Measurements from ENCODE around the gene ATP13A2. TPM values are rescaled to one million over a fixed set of nuclear protein-coding genes. Genes with fewer than 3 reads are reported as not detected.

Gene ATP13A2
- polyA plus RNA-seq, 12 donors = 11.8 to 36.6 (median 17.3) TPM; not detected in 1

DNA sequence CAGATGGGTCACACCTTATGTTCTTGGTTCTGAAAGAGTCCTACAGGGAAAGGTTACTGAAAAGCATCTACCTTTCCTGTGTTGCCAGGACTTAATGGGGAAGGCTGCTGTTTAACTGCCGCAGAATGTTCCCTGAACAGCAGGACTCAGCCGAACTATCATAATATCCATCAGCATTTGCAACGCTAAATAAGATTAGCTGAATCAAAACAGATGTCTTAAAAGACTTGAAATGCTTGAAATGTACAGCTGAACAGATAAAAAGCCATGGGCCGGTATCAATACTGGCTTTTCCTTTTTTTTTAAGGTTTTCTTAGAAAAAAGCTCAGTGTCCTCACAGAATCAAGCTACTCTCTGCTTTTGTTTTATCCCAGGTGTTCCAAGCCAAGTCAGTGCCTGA, 19.7 kb upstream of the ATP13A2 start:
- DNase-seq = no peak

DNA sequence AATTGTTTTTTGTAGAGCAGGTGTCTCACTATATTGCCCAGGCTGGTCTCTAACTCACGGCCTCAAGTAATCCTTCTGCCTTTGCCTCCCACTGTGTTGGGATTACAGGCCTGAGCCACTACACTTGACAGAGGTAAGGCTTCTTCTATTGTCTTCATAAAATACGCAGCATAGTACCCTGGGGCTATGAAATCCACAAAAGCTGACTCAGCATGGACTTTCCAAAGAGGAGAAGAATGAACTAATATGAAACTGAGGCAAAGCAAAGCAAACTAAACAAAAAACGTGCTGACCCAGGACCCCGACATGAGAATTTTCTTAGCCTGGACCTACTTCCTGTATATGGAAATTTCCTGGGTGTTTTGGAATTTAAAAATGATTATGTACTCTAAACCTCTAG, 18.5 kb upstream of the ATP13A2 start:
- no peak for DNase-seq

DNA sequence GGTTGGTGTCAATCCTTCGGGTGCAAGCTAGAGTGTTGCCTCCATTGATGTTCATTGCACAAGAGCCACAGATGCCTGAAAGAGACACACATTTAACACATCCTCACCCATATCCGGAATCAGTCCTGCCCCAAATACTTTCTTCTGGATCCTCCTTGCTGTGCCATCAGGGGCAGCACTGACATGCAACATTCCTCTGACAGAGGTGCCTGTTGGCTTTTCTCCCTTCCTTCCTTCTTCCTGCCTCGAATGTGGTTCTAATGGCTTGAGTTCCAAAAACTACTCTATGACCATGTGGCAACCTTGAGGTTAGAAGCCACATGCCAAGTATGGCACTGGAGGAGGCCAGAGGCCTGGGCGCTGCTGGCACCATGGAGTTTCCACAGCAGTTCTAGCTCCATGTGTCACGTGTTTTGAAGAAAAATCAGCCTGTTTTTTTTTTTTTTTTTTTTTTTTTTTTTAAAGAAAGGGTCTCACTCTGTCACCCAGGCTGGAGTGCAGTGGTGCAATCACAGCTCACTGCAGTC, 17.0 kb upstream of the ATP13A2 start:
- DNase-seq = no peak

DNA sequence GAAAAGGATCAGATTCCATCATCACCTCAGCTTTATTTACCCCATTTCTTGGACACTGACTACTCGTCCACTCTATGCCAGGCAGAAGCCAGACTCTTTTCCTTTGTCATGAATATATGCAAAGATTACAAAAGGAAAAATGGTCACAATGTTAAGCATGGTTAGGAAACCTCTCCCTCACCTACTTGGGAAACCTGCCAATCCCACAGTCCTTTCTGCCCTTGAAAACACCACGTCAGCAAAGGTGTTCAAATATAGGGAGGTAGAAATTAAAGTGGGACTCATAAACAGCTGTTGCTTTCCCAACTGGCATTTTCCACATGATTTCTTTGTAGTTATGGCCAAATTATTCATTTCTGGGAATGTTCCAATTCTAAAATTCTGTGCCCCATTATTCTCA, 16.2 kb upstream of the ATP13A2 start:
- DNase-seq = no peak

DNA sequence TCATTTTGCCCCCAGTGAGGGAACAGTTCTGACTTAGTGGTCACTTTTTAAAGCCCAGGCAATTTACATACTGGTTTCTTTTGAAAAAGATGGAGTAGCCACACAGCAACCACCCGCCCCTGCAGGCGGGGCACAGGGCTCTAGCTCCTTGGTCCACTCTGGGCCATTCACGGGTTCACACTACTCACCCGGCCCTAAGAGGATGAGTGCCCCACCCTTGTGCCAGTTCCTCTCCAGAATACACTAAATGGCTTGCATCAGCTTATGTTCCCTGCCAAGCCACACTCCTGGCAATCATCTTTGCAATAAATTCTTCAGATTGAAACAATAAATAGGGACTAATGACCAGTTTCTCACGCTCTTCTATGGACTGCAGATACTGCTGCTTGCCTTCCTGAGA, 15.7 kb upstream of the ATP13A2 start:
- DNase-seq = no peak

DNA sequence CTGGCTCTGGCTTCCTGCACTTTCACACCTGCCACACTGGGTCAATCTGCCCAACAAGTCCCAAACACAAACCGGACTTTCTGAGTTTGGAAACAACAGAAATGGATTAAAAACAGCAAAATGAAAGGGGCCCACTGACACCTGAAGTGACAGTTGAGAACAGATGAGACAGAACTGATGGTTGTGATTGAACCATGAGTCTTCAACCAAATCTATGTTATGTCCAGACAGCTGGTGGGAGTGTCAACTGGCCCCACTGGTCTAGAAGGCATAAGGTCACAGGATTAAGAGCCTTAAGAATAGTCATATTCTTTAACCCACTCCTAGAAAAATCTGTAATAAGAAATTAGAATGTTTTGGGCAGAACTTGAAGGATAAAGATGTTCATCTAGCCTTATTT, 13.0 kb upstream of the ATP13A2 start:
- DNase-seq = no peak

DNA sequence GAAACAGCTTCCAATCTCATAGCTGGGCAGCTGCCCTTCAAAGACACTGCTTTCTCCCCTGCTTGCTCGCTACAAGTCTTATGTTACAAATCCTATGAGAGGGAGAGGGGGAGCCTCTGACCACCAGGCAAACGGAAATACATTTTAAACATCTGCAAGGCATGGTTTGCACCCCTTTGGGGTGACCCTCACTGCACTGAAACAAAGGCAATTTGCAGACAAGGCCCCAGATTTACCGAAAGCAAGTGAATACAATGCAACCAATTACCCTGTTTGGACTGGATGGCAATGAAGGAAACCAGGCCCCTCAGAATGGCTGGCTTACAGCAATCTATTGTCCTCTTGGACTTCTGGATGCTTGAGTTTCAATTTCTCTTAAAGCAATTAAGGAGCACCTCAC, 11.8 kb upstream of the ATP13A2 start:
- no peak for DNase-seq

DNA sequence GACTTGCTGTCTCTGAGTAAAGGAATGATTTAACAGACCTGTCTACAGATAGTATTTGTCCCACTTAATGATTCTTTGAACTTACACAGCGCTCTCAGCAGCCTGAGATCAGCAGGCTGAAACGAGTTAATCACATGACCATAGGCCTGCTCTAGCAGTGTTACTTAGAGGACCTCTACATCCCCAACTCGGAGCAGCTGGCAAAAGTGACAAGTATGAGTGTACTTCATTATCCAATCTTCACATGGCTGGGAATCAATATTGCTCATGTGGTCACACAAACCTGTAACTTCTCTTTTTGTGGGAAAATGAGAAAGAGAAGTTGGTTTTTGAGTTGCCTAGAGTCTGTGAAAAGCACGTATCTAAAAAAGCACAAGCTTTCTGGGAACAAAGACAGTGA, 11.4 kb upstream of the ATP13A2 start:
- no peak for DNase-seq

DNA sequence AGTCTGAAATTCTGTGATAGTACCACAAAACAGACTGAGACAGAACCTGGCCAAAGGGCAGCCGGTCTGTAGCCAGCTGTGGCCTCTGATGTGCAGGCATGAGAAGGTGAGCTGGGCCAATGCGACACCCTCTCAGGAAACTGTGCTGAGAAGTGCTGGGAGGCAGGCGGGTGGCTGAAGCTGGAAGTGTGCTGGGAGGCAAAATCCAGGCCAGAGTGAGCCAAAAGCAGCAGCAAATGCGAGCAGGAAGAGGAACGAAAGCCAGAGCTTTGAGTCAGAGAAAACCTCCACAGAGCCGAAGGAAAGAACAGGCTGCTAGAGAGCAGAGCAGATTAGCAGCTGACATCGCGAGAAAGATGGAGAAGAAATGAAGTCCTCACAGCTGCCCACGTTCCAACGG, 10.2 kb upstream of the ATP13A2 start:
- no peak for DNase-seq

DNA sequence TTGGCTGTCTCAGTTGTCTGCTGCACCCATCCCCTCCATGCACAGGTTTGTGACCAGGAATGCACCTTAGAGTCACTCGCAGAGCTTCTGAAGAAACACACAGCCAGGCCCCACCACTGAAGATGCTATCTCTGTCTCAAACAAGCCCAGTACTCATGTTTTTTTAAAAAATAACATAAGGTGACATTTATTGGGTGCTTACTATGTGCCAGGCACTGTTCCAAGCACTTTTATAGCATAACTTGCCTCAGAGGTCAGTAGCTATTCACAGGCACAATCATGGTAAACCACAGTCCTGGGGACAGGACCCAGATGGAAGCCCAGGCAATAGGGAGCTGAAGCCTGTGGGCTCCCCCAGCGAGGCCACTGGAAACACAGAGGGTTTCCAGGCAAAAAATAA, 8.8 kb upstream of the ATP13A2 start:
- DNase-seq = no peak

DNA sequence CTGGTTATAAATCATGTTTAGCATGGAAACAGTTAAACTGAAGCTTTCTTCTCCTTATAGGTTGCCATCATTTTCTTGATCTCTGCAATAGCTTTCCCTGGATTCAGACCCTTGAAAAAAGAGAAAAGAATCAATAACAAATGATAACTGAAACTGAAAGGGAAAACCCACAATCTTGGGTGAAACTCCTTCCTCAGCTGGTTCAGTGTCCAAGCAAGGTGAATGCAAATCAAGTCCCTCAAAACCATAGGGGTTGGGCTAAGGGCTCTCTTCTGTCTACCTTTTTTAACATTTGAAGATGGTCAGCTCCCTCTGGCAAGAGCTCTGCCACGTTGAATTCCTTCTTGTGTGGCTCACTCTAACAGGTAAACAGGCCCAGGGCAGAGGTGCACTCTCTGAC, 7.1 kb upstream of the ATP13A2 start:
- no peak for DNase-seq

DNA sequence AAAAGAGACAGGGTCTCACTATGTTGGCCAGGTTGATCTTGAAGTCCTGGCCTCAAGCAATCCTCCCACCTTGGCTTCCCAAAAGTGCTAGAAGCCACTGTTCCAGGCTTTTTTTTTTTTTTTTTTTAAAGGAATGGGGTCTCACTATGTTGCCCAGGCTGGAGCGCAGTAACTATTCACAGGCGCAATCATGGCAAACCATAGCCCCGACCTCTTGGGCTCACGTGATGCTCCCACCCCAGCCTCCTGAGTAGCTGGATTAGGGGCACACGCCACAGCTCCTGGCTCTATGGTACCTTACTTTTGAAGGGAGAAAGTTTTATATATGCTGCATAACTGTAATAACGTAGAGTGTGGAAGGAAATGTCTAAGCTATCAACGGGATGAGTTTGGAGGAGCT, 5.7 kb upstream of the ATP13A2 start:
- no peak for DNase-seq

DNA sequence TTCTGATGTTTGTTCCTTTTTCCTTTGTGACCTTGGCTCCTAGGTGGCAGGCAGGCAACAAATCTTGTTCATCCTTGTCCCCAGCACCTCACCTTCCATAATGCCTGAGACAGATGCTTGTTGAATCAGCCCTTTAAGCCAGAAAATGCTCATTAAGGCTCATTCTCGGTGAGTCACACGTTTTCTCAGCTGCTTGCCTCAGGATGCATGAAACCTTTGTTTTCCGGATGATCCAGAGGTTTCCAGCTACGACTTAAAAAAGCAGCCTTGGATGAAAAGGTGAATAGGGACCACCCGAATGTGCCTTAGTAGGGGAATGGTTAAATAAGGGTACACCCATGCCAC, 4.6 kb upstream of the ATP13A2 start:
- DNase-seq = no peak

DNA sequence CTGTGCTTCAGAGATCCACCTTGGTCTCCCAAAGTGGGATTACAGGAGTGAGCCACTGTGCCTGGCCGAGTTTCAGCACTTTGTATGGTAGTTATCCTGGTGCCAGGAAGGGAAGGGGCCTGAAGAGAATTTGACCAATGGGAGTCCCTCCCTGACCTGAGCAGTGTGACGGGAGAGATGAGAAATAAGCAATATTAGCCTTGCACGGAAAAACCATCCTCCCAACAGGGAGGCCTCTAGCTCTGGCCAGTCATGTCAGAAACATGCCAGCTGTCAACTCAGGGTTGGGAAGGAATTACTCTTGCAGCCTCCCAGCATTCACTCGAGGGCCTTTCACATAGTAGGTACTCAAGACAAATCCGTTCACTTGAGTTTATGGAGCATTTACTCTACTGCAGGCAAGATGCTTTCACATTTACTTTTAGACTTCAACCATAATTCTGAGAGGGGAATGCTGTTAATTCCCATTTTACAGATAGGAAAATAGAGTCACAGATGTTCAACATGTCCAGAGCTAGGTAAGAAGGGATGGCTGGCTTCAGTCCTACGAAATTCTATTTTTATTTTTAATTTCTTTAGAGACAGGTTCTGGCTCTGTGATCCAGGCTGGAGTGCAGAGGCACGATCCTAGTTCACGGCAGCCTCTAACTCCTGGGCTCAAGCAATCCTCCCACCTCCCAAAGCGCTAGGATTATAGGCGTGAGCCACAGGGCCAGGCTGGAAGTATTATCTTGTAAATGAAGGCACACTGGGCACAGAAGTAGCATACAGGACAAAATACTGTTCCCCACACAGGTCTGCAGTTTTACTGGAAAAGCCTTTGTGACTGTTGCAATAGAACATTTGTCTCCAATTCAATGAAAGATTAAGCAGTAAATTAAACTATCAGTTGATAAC, 3.2 kb upstream of the ATP13A2 start:
- no peak for DNase-seq

DNA sequence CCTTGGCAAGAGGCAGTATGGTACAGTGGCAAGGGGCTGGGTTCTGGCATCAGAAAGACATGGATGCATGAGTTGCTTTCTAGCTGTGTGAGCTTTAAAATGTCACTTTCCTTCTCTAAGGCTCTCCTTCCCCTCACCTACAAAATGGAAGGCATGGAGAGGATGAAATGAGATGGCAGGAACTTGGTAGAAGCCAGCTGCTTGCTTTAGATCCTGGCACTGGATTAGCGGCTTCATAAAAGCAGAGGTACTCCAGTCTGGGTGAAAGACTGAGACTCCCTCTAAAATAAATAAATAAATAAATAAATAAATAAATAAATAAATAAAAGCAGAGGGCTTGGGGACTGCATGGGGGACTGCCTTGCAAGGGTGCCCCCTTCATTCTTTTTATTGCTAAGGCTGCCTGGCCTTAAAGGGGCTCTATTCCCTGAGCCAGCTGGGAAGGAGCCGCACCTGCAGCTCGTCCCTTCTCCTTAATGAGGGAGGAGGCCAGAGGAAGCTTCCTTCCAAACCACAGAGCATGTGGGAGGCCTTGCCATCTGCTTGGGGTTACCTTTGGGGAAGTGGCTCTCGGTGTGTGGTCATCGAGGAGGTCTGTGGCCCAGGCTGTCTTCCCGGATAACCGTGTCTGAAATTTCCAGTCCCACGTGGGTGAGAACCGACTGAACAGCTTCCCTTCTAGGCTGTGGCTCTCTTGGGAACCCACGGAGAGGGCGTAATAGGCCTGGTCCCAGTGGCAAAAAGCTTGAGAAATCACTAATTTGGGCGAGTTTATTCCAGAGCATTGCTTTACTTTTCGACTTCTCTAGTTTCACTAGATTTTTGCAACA, 2.0 kb upstream of the ATP13A2 start:
- no peak for DNase-seq

DNA sequence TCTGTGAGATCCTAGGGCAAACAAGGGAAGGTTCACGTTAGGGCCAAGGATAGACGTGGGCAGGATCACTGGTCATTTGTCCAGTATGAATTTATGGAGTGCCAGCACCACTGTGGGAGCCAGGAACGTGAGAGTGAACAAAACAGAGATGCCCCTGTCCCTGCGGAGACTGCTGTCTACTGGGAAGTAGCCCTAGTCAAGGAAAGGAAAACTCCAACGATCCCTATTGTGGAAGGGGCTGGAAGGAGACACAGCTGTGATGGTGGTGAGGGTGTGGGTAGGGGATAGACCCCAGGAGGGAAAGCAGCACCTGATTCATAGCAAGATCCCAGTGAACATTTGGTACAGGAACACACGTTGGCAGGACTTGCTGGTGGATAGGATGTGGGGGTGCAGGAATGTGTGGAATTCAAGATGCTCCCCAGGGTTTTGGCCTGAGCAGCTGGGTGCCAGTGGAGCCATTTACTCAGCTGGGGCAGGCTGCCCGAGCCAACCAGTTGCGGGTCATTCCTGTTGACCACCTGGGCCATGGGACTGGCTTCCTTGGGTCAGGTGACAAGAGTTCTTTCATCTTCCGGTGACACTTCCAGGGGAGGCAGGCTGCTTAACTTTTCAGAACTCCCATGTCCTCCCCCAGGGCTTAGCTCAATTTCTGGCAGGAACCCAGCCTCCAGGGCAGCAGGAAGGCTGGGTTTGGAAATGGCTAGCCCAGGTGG, 1.2 kb upstream of the ATP13A2 start:
- DNase-seq = no peak

DNA sequence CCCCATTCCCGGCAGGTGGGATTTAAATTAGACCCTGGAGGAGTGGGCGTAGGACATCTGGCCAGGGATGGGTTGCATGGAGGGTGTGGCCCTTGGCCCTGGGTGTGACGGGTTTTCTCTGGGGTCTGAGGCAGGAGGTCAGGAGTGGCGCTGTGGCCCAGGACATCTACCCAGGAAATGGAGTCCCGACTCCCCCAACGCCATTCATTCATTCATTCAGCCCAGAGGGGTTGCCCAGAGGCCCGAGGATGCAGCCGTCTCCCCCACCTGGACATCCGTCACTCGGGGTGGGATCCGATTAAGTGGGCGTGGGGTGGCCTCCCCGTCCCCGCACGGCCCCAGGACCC, 663 bp downstream of the ATP13A2 start:
- DNase-seq = no peak

DNA sequence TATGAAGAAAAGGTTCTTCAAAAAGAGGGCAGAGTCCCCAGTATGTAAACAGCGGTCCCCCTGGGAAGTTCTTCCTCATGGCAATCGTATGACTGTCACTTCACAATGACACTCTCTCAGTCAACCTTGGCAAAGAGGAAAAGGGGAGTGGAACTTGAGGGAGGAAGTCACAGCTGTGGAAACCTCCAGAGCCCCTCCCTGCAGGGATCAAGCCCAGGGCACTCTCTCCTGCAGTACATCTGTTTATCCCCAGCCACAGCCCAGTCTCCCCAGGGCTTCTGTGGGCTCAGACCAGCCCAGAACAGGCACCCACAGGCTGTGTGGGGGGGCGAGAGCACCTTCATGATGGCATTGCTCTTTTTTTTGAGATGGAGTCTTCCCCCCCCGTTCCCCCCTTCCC, 2.0 kb downstream of the ATP13A2 start:
- DNase-seq = no peak

DNA sequence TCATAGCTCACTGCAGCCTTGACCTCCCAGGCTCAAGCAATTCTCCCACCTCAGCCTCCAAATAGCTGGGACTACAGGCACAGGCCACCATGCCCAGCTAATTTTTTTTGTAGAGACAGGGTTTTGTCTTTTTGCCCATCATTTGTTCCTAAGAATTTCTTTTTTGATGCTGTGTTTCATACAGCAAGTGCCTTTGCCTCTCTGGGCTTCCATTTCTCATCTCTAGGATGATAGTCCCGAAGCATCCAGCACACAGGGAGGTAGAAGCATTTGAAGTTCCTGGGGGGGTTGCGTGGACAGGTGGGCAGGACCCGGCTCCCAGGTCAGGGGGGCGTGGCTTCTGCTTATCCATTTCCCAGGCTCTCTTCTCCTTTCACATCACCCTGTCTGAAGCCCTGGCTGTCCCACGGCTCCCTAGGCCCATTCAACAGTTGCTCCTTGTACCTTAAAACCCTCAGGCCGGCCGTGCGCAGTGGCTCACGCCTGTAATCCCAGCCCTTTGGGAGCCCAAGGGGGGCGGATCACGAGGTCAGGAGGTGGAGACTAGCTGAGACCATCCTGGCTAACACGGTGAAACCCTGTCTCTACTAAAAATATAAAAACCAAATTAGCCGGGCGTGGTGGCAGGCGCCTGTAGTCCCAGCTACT, 3.4 kb downstream of the ATP13A2 start:
- no peak for DNase-seq

DNA sequence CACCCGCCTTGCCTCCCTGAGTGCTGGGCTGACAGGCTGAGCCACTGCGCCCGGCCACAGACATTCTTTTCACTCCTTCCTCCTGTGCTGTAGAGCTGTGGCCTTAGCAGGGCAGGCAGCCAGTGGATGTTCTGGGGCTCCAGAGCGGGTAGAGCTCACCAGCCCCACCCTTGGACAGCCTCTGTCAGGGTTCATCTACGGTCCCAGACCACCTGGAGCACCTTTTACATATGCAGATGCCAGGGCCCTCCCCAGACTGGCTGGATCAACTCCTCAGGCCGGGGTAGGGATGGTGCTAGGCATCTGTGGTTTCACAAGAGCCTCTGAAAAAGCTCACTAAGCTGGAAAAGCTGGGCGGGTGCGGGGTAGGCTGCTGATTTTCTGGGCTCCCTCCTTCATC, 4.6 kb downstream of the ATP13A2 start:
- no peak for DNase-seq

DNA sequence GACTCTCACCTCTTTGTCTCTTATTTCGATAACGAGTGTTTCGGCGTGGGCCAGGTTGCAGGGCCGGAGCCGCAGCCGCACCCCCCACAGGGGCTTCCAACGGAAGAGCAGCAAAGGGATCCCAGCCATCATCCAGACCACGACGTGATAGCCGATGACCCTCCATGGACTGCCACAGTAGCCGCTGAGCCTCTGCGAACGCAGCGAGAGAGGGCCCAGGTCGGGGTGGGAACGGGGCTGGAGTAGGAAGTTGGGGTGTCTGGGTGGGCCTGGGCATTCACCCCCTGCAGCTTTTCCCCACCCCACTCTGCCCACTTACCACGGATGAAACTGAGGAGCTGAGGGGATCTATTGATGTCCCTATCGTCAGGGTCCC, 6.4 kb downstream of the ATP13A2 start:
- no peak for DNase-seq

Measured in muscle of arm (tissue), 12 donors.